Parathyroid adenoma (tissue), 2 donors: ENCODE measurements around the gene CHRD.
"Not testable (repeated sequence)": the region's sequence is repeated elsewhere in the genome, so short reads cannot be mapped to it uniquely, and the experiment has no call there.

Experiments used
- H2AFZ ChIP-seq: fragments of 300-600 bp; sonication (generic); one replicate; pipeline ENCODE4 v1.7.0; 2017; ENCODE audit warnings: antibody characterized with exemption, mild to moderate bottlenecking
- H3K27ac ChIP-seq: fragments of 300-600 bp; sonication (generic); one replicate; pipeline ENCODE4 v1.7.0; 2017
- H3K27me3 ChIP-seq: fragments of 300-600 bp; sonication (generic); one replicate; pipeline ENCODE4 v1.7.0; 2017; ENCODE audit warnings: low read length; ENCODE audit not compliant: control insufficient read depth, insufficient read depth
- H3K36me3 ChIP-seq: fragments of 300-600 bp; sonication (generic); one replicate; pipeline ENCODE4 v1.7.0; 2017; ENCODE audit warnings: low read length; ENCODE audit not compliant: control insufficient read depth, insufficient read depth
- H3K4me1 ChIP-seq: fragments of 300-600 bp; sonication (generic); one replicate; pipeline ENCODE4 v1.7.0; 2017; ENCODE audit warnings: control low read depth
- H3K4me2 ChIP-seq: fragments of 300-600 bp; sonication (generic); one replicate; pipeline ENCODE4 v1.7.0; 2017; ENCODE audit warnings: low read length
- H3K4me3 ChIP-seq: fragments of 300-600 bp; sonication (generic); one replicate; pipeline ENCODE4 v1.7.0; 2017; ENCODE audit warnings: low read depth, low read length
- H3K79me2 ChIP-seq: fragments of 300-600 bp; sonication (generic); one replicate; pipeline ENCODE4 v1.7.0; 2017; ENCODE audit warnings: control low read depth
- H3K9ac ChIP-seq: fragments of 300-600 bp; sonication (generic); one replicate; pipeline ENCODE4 v1.7.0; 2017; ENCODE audit warnings: mild to moderate bottlenecking
- H3K9me3 ChIP-seq: fragments of 300-600 bp; sonication (generic); one replicate; pipeline ENCODE4 v1.7.0; 2017; ENCODE audit warnings: low read length; ENCODE audit not compliant: control insufficient read depth
- TF ChIP-seq, protein P1 (sequence below): fragments of 300-600 bp; sonication (generic); IDR thresholded peaks from one replicate; pipeline ENCODE4 v1.7.0; 2017; ENCODE audit warnings: antibody characterized with exemption, mild to moderate bottlenecking
- donor health status: primary hyperparathyroidism.

The CHRD gene

DNA sequence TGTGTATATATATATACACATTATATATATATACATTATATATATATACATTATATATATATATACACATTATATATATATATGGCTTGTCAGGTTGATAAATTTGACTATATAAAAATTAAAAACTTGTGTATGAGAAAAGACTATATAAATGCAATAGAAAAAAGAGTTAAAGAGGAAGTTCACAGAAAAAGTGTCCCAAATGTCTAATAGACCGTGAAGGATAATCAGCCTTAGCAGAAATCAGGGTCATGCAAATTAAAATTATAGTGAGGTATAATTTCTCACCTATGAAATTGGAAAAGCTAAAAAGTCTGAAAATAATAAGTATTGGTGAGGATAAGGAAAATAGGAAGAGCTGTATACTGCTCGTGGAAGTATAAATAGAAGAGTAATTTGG, 51.1 kb downstream of the CHRD start:
- H3K4me3 ChIP-seq = no peak overlapping the region
- H2AFZ ChIP-seq = no peak overlapping the region
- H3K27ac ChIP-seq = no peak overlapping the region
- no peaks in the 10 kb centered on the region for H3K4me1 ChIP-seq
- no peaks in the 10 kb centered on the region for H3K27me3 ChIP-seq
- no peaks in the 10 kb centered on the region for H3K79me2 ChIP-seq
- H3K4me2 ChIP-seq = no peak overlapping the region
- no peaks in the 10 kb centered on the region for H3K9me3 ChIP-seq
- no peaks in the 10 kb centered on the region for H3K36me3 ChIP-seq
- no peak overlapping the region for H3K9ac ChIP-seq
- TF ChIP-seq, protein P1, sequence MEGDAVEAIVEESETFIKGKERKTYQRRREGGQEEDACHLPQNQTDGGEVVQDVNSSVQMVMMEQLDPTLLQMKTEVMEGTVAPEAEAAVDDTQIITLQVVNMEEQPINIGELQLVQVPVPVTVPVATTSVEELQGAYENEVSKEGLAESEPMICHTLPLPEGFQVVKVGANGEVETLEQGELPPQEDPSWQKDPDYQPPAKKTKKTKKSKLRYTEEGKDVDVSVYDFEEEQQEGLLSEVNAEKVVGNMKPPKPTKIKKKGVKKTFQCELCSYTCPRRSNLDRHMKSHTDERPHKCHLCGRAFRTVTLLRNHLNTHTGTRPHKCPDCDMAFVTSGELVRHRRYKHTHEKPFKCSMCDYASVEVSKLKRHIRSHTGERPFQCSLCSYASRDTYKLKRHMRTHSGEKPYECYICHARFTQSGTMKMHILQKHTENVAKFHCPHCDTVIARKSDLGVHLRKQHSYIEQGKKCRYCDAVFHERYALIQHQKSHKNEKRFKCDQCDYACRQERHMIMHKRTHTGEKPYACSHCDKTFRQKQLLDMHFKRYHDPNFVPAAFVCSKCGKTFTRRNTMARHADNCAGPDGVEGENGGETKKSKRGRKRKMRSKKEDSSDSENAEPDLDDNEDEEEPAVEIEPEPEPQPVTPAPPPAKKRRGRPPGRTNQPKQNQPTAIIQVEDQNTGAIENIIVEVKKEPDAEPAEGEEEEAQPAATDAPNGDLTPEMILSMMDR = no peak

DNA sequence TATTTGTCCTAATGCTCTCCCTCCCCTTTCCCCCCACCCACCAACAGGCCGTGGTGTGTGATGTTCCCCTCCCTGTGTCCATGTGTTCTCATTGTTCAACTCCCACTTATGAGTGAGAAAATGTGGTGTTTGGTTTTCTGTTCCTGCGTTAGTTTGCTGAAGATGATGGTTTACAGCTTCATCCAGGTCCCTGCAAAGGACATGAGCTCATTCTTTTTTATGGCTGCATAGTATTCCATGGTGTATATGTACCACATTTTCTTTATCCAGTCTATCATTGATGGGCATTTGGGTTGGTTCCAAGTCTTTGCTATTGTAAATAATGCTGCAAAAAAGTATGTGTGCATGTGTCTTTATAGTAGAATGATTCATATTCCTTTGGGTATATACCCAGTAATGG, 53.3 kb downstream of the CHRD start:
- H3K27me3 ChIP-seq, H3K4me1 ChIP-seq, H2AFZ ChIP-seq, H3K79me2 ChIP-seq, H3K36me3 ChIP-seq, H3K27ac ChIP-seq, H3K9ac ChIP-seq, H3K4me3 ChIP-seq, H3K4me2 ChIP-seq, H3K9me3 ChIP-seq: not testable (repeated sequence)

DNA sequence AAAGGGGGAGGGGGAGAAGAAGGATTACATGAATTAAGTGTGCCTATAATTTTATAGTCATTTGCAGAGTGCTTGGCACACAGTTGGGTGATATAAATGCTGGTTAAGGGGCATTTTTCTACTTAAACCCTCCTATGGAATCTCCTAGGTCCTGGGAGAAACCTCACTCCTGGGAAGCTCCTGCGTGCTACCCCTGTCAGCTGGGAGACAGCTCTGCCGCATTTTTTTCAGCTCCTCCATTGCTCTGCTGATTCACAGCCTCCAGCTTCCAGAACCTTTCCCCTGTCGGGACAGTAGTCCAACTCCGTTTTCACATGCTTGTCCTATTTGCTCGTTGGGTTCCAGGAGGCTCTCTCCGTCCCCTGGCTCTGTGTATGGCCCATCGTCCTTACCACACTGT, 59.2 kb downstream of the CHRD start:
- Histone ChIP-seq H3K9ac (no peak overlapping the region), H3K79me2 (no peaks in the 10 kb centered on the region), H3K27me3 (no peaks in the 10 kb centered on the region), H3K4me3 (no peak overlapping the region), H3K4me1 (no peaks in the 10 kb centered on the region), H3K4me2 (no peak overlapping the region), H3K9me3 (no peaks in the 10 kb centered on the region), H3K36me3 (no peaks in the 10 kb centered on the region), H2AFZ (no peak overlapping the region), H3K27ac (no peak overlapping the region)
- TF ChIP-seq, protein P1 = no peak
